Kidney epithelial cell (primary cell): ENCODE data around the gene ZBTB18. TPM values are rescaled to one million over a fixed set of nuclear protein-coding genes. Genes with fewer than 3 reads are reported as not detected.

ENCODE experiments used
- DNase-seq: peaks from one replicate; pipeline ENCODE4 v3.0.0-alpha.2; 2010; ENCODE audit warnings: low read depth
- H3K27me3 ChIP-seq: 2 replicates; pipeline ENCODE4 v1.6.0; 2011; ENCODE audit warnings: low read length; ENCODE audit not compliant: control insufficient read depth, insufficient read depth
- H3K36me3 ChIP-seq: 2 replicates; pipeline ENCODE4 v1.5.1; 2011; ENCODE audit warnings: low read length; ENCODE audit not compliant: control insufficient read depth, insufficient read depth
- H3K4me3 ChIP-seq: 2 replicates; pipeline ENCODE4 v1.5.1; 2011; ENCODE audit warnings: low read depth, mild to moderate bottlenecking, control low read depth, low read length
- CTCF ChIP-seq: IDR thresholded peaks from 2 replicates; pipeline ENCODE4 v1.5.1; 2011; ENCODE audit warnings: mild to moderate bottlenecking, moderate library complexity, low read length, control low read depth, inconsistent platforms; ENCODE audit not compliant: insufficient read depth, poor library complexity, severe bottlenecking
- total RNA-seq: library from RNA; depleted of rRNA; stranded (reverse); fragments of >200 nt; gene quantifications from 2 replicates; pipeline ENCODE4 v1.2.3, GENCODE V29; 2015

The ZBTB18 gene
- total RNA-seq, 1 donor from 2014 or later = 8.7 TPM

DNA sequence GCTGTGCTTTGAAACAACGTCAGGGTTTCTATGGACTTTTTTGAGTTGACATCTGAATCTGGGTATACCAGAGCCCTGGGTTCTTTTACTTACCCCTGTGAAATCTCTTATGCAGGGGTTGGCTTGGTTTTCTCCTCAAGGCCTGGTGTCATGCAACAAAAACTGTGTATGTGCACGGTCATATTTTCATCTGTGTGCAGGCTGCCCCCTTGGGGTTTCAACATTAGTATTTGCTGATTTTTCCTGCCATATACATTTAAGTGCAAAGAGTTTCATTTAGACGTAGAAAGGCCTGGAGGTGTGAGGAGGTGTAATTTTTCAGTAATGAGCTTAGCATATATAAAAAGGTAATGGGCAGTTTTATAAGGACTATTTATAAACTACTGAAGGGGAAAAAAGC is 22.0 kb upstream of the ZBTB18 start:
- no peak for TF ChIP-seq CTCF
- no peak for DNase-seq
- Histone ChIP-seq H3K36me3 (no peaks in the 10 kb centered on the region), H3K4me3 (no peak overlapping the region), H3K27me3 (no peaks in the 10 kb centered on the region)

DNA sequence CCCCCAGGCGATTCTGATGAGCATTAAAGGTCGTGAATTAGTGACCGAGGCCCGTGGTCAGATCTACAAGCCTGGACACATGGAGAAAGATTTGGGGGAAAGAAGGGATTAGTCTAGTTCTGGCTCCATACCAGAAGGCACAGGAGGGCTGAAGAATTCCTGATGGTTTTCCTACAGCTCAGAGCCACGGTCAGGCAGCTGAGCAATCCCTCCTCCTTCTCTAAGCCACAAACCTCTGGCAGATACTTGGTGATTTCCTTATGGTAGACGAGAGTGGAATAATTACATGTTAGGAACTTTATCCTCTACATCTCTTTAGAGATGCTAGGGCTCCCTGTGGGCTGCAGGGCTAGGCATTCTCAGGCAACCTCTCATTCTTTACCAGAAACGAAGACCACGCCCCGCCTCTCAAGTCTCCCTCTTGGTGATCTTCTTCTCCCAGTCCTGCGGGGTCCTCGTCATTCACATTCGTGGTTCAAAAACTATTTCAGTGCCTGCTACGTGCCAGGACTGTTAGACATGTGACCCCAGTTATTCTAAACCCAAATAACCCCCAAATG is 20.5 kb upstream of the ZBTB18 start:
- Histone ChIP-seq H3K4me3 (no peak overlapping the region), H3K36me3 (no peaks in the 10 kb centered on the region), H3K27me3 (no peaks in the 10 kb centered on the region)
- TF ChIP-seq CTCF = no peak
- no peak for DNase-seq

- no peaks in the 10 kb centered on the region for H3K36me3 ChIP-seq
- no peaks in the 10 kb centered on the region for H3K27me3 ChIP-seq
- no peak overlapping the region for H3K4me3 ChIP-seq
- DNase-seq = no peak
- TF ChIP-seq CTCF = no peak
Observed at GRCh38 chr1:244035358-244035757, 15.7 kb upstream of the ZBTB18 start.

GRCh38 chr1:244037252-244037651 is 13.8 kb upstream of the ZBTB18 start:
- no peak for TF ChIP-seq CTCF
- Histone ChIP-seq H3K4me3 (no peak overlapping the region), H3K36me3 (no peaks in the 10 kb centered on the region), H3K27me3 (no peaks in the 10 kb centered on the region)
- DNase-seq = no peak

- no peak for DNase-seq
- no peaks in the 10 kb centered on the region for H3K36me3 ChIP-seq
- TF ChIP-seq CTCF = no peak
- H3K27me3 ChIP-seq = no peaks in the 10 kb centered on the region
- no peak overlapping the region for H3K4me3 ChIP-seq
Observed at GRCh38 chr1:244041466-244042120, 9.5 kb upstream of the ZBTB18 start.

- no peak overlapping the region for H3K4me3 ChIP-seq
- TF ChIP-seq CTCF = no peak
- H3K36me3 ChIP-seq = no peaks in the 10 kb centered on the region
- DNase-seq = no peak
- H3K27me3 ChIP-seq = no peaks in the 10 kb centered on the region
Observed at GRCh38 chr1:244042293-244042692, 8.8 kb upstream of the ZBTB18 start.
